Ascending aorta (tissue), 2 donors: Measurements from ENCODE around the gene CREB5. TPM values are rescaled to one million over a fixed set of nuclear protein-coding genes. Genes with fewer than 3 reads are reported as not detected.

Experiments
- DNase-seq, 2 donors: peaks; one replicate each; pipeline ENCODE4 v3.0.0-alpha.2; 2019; ENCODE audit warnings: low spot score in 2 of 2
- H3K27ac ChIP-seq, 2 donors: fragments of 200-600 bp; sonication (generic); one replicate each; pipeline ENCODE4 v1.5.1; 2016 to 2017; ENCODE audit warnings: mild to moderate bottlenecking in 1 of 2
- H3K27me3 ChIP-seq: fragments of 200-600 bp; sonication (generic); one replicate; pipeline ENCODE4 v1.5.1; 2017
- H3K36me3 ChIP-seq, 2 donors: fragments of 200-600 bp; sonication (generic); one replicate each; pipeline ENCODE4 v1.5.1; 2016
- H3K4me1 ChIP-seq, 2 donors: fragments of 200-600 bp; sonication (generic); one replicate each; pipeline ENCODE4 v1.5.1; 2016 to 2017; ENCODE audit warnings: mild to moderate bottlenecking in 1 of 2
- H3K4me3 ChIP-seq, 2 donors: fragments of 200-600 bp; sonication (generic); one replicate each; pipeline ENCODE4 v1.5.1; 2016 to 2017; ENCODE audit warnings: mild to moderate bottlenecking in 1 of 2
- H3K9me3 ChIP-seq, 2 donors: fragments of 200-600 bp; sonication (generic); one replicate each; pipeline ENCODE4 v1.5.1; 2016
- intact Hi-C: fragments of 100-400 bp; cut with DNase I; formaldehyde crosslinking; loops from one replicate; pipeline ENCODE4 v1.15.1; 2023
- total RNA-seq: library from RNA; depleted of rRNA; stranded (reverse); fragments of >200 nt; gene quantifications from one replicate; pipeline ENCODE4 v1.1.0, GENCODE V29; 2016
- TF ChIP-seq, protein P1 (sequence below), 3 experiments: fragments of 200-600 bp in 2 of 3; fragments of 450-650 bp in 1 of 3; sonication (generic) in 2 of 3; IDR thresholded peaks; one replicate each; pipeline ENCODE4 v1.5.1; 2016 to 2019; ENCODE audit warnings: antibody characterized with exemption in 3 of 3, mild to moderate bottlenecking in 1 of 3, moderate library complexity in 1 of 3

Gene CREB5
- total RNA-seq, 1 donor from 2014 or later, result 143 TPM

- Histone ChIP-seq H3K4me3 (no peak overlapping the region), H3K4me1 (no peaks in the 10 kb centered on the region), H3K27ac (no peak overlapping the region), H3K9me3 (no peaks in the 10 kb centered on the region), H3K27me3 (no peaks in the 10 kb centered on the region), H3K36me3 (no peaks in the 10 kb centered on the region)
- DNase-seq, result no peak
- TF ChIP-seq, protein P1, sequence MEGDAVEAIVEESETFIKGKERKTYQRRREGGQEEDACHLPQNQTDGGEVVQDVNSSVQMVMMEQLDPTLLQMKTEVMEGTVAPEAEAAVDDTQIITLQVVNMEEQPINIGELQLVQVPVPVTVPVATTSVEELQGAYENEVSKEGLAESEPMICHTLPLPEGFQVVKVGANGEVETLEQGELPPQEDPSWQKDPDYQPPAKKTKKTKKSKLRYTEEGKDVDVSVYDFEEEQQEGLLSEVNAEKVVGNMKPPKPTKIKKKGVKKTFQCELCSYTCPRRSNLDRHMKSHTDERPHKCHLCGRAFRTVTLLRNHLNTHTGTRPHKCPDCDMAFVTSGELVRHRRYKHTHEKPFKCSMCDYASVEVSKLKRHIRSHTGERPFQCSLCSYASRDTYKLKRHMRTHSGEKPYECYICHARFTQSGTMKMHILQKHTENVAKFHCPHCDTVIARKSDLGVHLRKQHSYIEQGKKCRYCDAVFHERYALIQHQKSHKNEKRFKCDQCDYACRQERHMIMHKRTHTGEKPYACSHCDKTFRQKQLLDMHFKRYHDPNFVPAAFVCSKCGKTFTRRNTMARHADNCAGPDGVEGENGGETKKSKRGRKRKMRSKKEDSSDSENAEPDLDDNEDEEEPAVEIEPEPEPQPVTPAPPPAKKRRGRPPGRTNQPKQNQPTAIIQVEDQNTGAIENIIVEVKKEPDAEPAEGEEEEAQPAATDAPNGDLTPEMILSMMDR (IDR thresholded peaks at IDR 0.05), result no peak
- intact Hi-C loops, result no loop called here
Measured at GRCh38 chr7:28755255-28755654, 342.9 kb downstream of the CREB5 start.

DNA sequence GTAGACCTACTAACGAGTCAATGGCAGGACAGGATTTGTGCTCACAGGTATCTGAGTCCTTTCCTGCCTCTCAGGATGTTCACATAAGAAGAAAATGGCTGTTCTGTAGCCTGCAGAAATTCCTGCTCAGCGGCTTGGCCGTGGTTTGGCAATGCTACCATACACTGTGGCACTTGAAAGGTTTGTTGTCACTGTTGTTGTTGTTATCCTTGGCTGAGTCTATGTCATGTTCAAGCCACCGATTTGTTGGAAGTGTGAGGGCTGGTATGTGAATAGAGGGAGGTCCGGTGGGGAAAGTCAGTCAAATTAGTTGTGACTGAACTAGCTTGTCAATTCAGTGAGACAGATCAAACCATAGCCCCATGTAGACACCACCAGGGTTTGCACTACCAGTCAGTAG is 345.9 kb downstream of the CREB5 start:
- Histone ChIP-seq H3K4me1 (no peaks in the 10 kb centered on the region), H3K9me3 (no peaks in the 10 kb centered on the region), H3K27ac (no peak overlapping the region), H3K36me3 (no peaks in the 10 kb centered on the region), H3K4me3 (no peak overlapping the region), H3K27me3 (no peaks in the 10 kb centered on the region)
- intact Hi-C loops, result no loop called here
- TF ChIP-seq, protein P1 (IDR thresholded peaks at IDR 0.05), result no peak
- no peak for DNase-seq

GRCh38 chr7:28759475-28759971 is 347.2 kb downstream of the CREB5 start:
- no peaks in the 10 kb centered on the region for H3K27me3 ChIP-seq
- no peaks in the 10 kb centered on the region for H3K9me3 ChIP-seq
- no peak for DNase-seq

GRCh38 chr7:28761505-28761904 is 349.2 kb downstream of the CREB5 start:
- Histone ChIP-seq H3K27me3 (no peaks in the 10 kb centered on the region), H3K36me3 (no peaks in the 10 kb centered on the region), H3K27ac (no peak overlapping the region), H3K4me1 (no peaks in the 10 kb centered on the region), H3K9me3 (no peaks in the 10 kb centered on the region), H3K4me3 (no peak overlapping the region)
- intact Hi-C loops, result no loop called here
- TF ChIP-seq, protein P1 (IDR thresholded peaks at IDR 0.05), result no peak
- no peak for DNase-seq

More at GRCh38 chr7:28759475-28759971, 347.2 kb downstream of the CREB5 start:
- H3K4me3 ChIP-seq, result no peak overlapping the region
- intact Hi-C loops, result no loop called here
- no peaks in the 10 kb centered on the region for H3K36me3 ChIP-seq
- TF ChIP-seq, protein P1 (IDR thresholded peaks at IDR 0.05), result no peak
- no peak overlapping the region for H3K27ac ChIP-seq
- no peaks in the 10 kb centered on the region for H3K4me1 ChIP-seq

DNA sequence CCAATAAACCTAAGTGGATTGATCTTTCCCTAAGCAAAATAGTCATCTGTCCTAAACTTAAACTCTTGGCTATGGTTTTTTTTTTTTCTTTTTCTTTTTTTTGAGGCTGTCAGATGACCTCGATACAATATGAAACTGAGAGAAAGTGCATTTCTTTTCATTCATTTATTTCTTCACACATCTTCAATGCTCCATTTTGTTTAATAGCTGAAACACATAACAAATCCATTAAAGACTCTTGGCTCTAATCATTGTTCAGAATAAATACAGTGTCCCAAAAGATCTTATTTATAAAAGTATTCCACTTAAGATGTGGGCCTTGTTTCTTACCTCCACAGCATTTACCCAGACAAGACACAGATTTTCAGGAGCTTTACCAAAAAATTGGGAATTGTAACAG is 350.3 kb downstream of the CREB5 start:
- Histone ChIP-seq H3K4me3 (no peak overlapping the region), H3K36me3 (no peaks in the 10 kb centered on the region), H3K9me3 (no peaks in the 10 kb centered on the region), H3K4me1 (no peaks in the 10 kb centered on the region), H3K27ac (no peak overlapping the region), H3K27me3 (no peaks in the 10 kb centered on the region)
- intact Hi-C loops, result no loop called here
- TF ChIP-seq, protein P1 (IDR thresholded peaks at IDR 0.05), result no peak
- no peak for DNase-seq

DNA sequence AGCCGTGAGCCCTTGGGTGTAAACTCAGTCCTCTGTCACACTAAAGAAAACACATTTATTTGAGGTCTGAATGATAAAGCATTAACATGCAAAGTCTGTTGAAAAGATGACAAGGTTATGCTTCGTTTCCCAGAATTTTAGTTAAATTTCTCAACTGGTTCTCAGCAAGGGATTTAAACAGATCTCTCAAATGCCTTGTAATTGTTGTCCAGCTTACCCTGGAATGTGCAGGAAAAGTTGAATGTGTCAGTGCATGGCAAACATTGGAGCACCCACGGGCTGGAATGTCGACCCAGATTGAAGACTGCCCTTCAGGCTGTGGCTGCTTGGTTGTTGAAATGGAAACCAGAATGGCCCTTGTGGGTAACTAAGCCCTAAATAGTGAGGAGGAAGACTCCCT is 354.0 kb downstream of the CREB5 start:
- DNase-seq, result no peak
- intact Hi-C loops, result no loop called here

More for the DNA sequence above, 354.0 kb downstream of the CREB5 start:
- no peaks in the 10 kb centered on the region for H3K36me3 ChIP-seq
- TF ChIP-seq, protein P1 (IDR thresholded peaks at IDR 0.05), result no peak
- no peaks in the 10 kb centered on the region for H3K27me3 ChIP-seq
- no peaks in the 10 kb centered on the region for H3K9me3 ChIP-seq
- H3K27ac ChIP-seq, result no peak overlapping the region
- no peaks in the 10 kb centered on the region for H3K4me1 ChIP-seq
- no peak overlapping the region for H3K4me3 ChIP-seq
